ENCODE measurements around the gene FIBCD1. TPM values are rescaled to one million over a fixed set of nuclear protein-coding genes. Genes with fewer than 3 reads are reported as not detected.

FIBCD1 gene
- polyA plus RNA-seq, 1 of the 3 experiments (the other 2 are of a cell fraction): 1.3 TPM

- whole genome bisulfite sequencing (ENCODE audit: low lambda C conversion rate): 72% methylated on average over 11 of the region's 16 CpGs
- H4K20me1 ChIP-seq (ENCODE audit: insufficient read depth): peaks cover 16% of the 10 kb centered on the region; the same call in 1 of the 2 replicates
- CTCF ChIA-PET: interaction anchor here (1.2 to 1.4 kb wide), 2 partner anchors 30 to 44 kb away, joined by 3 to 4 read pairs; no protein-coding TSS in a partner anchor
- TF ChIP-seq EP300 (IDR thresholded peaks at IDR 0.05; ENCODE audit: borderline replicate concordance in 1 of 2, low read depth in 1 of 2, low read length in 1 of 2): no peak
- no peak for TF ChIP-seq USF1 (IDR thresholded peaks at IDR 0.05; ENCODE audit: borderline replicate concordance, low read depth)
- TF ChIP-seq MXI1 (IDR thresholded peaks at IDR 0.05; ENCODE audit: low read depth, low read length): no peak
- no peak for TF ChIP-seq IRF3 (IDR thresholded peaks at IDR 0.05; ENCODE audit: low read depth, low read length)
- no peak for TF ChIP-seq REST (IDR thresholded peaks at IDR 0.05; ENCODE audit: low read depth, low read length)
- TF ChIP-seq CHD2 (IDR thresholded peaks at IDR 0.05; ENCODE audit: low read length, partially characterized antibody): no peak
- TF ChIP-seq GATA2 (CRISPR knock-in tag; IDR thresholded peaks at IDR 0.05): no peak
- no peak for TF ChIP-seq ELF1 (IDR thresholded peaks at IDR 0.05)
- no peak for TF ChIP-seq RCOR1 (IDR thresholded peaks at IDR 0.05; ENCODE audit: low read length)
- TF ChIP-seq SIN3A (IDR thresholded peaks at IDR 0.05; ENCODE audit: borderline replicate concordance, low read depth, low read length): no peak
- no peak for TF ChIP-seq JUND (IDR thresholded peaks at IDR 0.05)
- no peak for TF ChIP-seq TAF1 (IDR thresholded peaks at IDR 0.05; ENCODE audit: borderline replicate concordance, low read depth, low read length)
- TF ChIP-seq FOSL2 (IDR thresholded peaks at IDR 0.05; ENCODE audit: borderline replicate concordance, low read depth): no peak
- TF ChIP-seq ZBTB33 (IDR thresholded peaks at IDR 0.05; ENCODE audit: borderline replicate concordance, low read depth): no peak
- TF ChIP-seq POLR2AphosphoS5 (IDR thresholded peaks at IDR 0.05; ENCODE audit: low read depth, low read length): no peak
- no peak for TF ChIP-seq MEF2A (IDR thresholded peaks at IDR 0.05; ENCODE audit: borderline replicate concordance, low read depth)
- no peak for TF ChIP-seq MAX (IDR thresholded peaks at IDR 0.05; ENCODE audit: low read depth)
- no peak for TF ChIP-seq PBX3 (IDR thresholded peaks at IDR 0.05)
- no peak for TF ChIP-seq RAD21 (IDR thresholded peaks at IDR 0.05; ENCODE audit: low read length)
- TF ChIP-seq NFIC (IDR thresholded peaks at IDR 0.05; ENCODE audit: borderline replicate concordance): no peak
- H3K27ac ChIP-seq (ENCODE audit: low read depth in 2 of 2, low read length in 1 of 2): no peak overlapping the region
- POLR2A ChIA-PET: no interaction called here
- H2AFZ ChIP-seq (ENCODE audit: low read depth): no peak overlapping the region
- no peaks in the 10 kb centered on the region for H3K79me2 ChIP-seq (ENCODE audit: insufficient read depth)
- H3K9me2 ChIP-seq: no peaks in the 10 kb centered on the region
- no peak for DNase-seq
- H3K36me3 ChIP-seq (replicated peaks in 1 of 2; ENCODE audit: control insufficient read depth in 1 of 2, insufficient read depth in 2 of 2, low read length in 1 of 2): peaks cover 8 to 22% of the 10 kb centered on the region in 2 experiments
- no peak overlapping the region for H3K4me2 ChIP-seq
- no peaks in the 10 kb centered on the region for H3K27me3 ChIP-seq (ENCODE audit: insufficient read depth)
- H3K9me3 ChIP-seq: no peaks in the 10 kb centered on the region
- peaks cover 5% of the 10 kb centered on the region for H3F3A ChIP-seq (replicated peaks; ENCODE audit: insufficient read depth)
- no peak overlapping the region for H3K4me3 ChIP-seq (ENCODE audit: low read depth in 2 of 2, low read length in 1 of 2)
- no peak overlapping the region for H3K9ac ChIP-seq
- H3K4me1 ChIP-seq (ENCODE audit: control insufficient read depth in 1 of 2, insufficient read depth in 2 of 2, low read depth in 1 of 2, low read length in 1 of 2): peaks cover 0 to 3% of the 10 kb centered on the region in 2 experiments; a peak in 1 of 4 replicates
These were observed 41.8 kb downstream of the FIBCD1 start for GRCh38 chr9:130897105-130897751.
